Activated CD8-positive, alpha-beta memory T cell treated with anti-CD3 and anti-CD28 coated beads for 4 hours (primary cell): ENCODE data around the gene SIRPB2.
"Not testable (repeated sequence)": the region's sequence is repeated elsewhere in the genome, so short reads cannot be mapped to it uniquely, and the experiment has no call there.

ENCODE experiments used
- DNase-seq, 2 donors: peaks; one replicate each; pipeline ENCODE4 v3.0.0-alpha.2; 2020; ENCODE audit warnings: low read depth in 2 of 2

SIRPB2 gene

DNA sequence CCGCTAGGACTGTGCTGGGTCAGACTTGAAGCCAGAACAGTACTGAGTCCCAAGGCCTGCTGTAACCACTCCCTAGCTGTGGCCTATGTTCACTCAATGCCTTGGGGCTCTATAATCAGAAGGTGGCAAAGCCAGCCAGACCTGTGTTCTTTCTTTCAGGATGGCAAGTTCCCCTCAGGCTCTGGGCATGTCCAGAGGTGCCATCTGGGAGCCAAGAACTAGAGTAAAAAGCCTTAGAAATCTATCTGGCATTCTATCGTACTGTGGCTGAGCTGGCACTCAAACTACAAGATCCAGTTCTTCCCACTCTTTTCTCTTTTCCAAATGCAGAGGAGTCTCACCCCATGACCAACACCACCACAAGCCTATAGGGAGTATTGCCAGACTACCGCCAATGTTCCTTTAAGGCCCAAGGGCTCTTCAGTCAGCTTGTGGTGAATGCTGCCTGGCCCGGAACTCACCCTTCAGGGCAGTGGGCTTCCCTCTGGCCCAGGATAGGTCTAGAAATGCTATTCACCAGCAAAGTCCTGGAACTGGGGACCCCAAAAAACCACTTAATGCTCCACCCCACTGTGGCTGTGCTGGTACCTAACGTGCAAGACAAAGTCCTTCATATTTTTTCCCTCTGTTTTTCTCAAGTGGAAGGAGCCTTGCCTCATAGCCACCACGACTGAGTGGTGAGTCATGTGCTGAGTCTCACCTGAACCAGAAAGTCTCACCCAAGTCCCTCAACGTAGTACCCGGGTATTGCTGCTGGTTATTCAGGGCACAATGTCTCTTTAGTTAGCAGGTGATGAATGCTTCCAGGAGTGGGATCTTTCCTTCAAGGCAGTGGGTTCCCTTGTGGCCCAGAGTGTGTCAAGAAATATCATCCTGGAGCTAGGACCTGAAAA is 8.6 kb upstream of the SIRPB2 start:
- DNase-seq = no peak

DNA sequence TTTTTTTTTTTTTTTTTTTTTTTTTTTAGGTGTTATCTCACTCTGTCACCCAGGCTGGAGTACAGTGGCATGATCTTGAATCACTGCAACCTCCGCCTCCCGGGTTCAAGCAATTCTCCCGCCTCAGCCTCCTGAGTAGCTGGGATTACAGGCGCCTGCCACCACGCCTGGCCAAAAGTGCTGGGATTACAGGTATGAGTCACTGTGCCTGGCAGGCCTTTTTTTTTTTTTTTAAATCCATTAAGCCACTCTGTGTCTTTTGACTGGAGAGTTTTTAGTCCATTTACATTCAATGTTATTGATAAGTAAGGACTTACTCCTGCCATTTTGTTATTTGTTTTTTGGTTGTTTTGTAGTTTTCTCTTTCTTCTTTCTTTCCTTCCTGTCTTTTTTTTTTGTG is 6.2 kb upstream of the SIRPB2 start:
- DNase-seq = not testable (repeated sequence)

DNA sequence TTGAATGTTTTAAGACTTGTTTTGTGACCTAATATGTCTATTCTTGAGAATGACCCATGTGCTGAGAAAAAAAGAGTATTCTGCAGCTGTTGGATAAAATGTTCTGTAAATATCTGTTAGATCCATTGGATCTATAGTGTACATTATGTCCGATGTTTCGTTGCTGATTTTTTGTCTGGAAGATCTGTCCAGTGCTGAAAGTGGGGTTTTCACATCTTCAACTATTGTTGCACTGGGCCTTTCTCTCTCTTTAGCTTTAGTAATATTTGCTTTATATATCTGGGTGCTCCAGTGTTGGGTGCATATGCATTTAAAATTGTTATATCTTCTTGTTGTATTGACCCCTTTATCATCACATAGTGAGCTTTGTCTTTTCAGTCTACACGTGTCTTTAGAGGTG is 5.7 kb upstream of the SIRPB2 start:
- DNase-seq = no peak

DNA sequence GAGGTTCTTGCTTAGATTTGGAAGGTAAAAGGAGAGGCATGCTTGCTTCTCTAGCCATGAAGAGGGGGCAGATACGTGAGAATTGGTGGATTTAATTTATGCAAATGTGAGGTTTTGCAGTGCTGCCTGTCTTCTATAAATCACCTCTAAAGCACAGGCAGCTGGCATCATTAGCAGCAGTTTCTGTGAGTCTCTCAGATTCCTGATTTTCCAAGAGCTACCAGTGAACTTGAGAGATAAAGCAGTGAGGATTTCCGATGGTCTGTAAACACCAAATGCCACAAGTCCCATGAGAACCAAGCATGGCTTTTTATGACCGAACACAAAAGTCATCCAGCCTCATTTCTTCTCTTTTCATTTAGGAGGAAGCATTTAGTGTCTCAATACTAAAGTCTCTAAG is 3.2 kb upstream of the SIRPB2 start:
- no peak for DNase-seq

DNA sequence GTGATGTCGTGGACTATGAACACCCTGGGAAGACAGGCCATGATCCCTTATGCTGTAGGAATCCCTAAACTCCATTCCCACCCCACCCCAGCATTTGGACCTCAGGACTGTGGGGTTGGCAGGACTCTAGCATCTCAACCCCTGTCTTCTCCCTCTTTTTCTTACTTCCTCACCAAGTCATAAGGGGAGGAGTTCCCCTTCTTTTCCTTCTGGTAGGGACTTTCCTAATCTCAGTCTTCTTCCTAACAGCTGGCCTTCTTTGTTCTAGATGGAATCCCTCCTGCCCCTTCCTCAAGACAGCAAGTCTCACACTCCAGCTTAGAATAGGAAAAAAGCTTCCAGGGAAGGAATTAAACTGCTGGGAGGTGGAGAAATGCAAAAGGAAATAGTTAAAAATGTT is 2.3 kb upstream of the SIRPB2 start:
- DNase-seq = no peak

DNA sequence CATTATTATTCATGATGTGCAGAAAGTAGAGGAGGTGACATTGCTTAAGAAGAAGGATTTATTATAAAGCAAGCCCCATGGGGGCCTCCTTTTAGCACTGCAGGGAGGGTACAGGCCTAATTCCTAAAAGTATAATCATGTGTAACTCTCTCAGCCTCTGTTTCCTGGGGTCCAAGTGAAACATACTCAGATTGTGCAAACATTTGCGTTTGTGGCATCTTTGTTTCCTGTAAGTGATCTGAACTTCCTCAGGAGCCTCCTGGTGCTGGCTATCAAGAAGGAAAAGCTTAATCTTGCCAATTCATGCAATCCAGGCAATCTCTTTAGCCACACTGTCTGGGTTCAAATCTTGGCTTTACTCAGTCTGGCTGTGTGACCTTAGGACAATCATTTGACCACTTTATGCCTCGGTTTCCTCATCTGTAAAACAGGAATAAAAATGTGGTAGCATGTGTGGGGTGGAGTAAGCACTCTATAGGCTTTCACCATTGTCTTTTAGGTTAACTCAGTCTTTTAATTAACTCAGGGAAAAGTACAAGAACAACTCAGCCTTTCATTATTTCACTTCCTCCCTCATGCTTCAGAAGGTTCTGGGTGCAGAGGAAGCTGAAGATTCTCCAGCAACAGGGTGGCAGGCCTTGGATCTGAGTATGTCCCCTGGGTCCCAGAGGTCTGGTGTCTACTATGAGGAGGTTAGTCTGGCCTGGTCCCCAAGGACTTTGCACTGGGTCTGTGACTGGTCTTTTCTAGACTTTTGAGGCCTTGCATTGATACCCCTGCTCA is 831 bp upstream of the SIRPB2 start:
- DNase-seq = no peak

DNA sequence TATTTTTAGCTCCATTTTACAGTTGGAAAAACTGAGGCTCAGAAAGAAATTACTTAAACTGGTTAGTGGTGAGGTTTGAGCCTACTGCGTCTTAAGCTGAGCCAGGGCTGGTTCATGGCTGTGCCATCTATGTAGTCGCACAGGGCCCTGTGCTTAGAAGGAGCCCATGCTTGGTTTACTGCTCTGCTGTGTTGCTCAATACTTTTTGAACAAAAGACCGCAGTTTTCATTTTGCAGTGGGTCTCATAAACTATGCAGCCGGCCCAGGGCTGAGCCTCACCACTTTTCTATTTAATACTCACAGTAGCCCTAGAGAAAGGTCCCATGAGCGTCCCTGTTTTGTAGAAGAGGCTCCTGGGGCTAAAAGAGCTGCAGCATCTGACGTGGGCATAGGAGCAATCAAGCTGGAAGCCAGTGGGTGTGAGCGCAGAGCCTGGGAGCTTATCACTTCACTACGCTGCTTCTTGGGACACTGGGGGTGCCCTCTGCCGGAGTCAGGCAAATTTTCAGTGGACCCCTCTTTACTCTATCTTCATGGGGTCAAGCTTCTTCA is 501 bp downstream of the SIRPB2 start:
- no peak for DNase-seq

DNA sequence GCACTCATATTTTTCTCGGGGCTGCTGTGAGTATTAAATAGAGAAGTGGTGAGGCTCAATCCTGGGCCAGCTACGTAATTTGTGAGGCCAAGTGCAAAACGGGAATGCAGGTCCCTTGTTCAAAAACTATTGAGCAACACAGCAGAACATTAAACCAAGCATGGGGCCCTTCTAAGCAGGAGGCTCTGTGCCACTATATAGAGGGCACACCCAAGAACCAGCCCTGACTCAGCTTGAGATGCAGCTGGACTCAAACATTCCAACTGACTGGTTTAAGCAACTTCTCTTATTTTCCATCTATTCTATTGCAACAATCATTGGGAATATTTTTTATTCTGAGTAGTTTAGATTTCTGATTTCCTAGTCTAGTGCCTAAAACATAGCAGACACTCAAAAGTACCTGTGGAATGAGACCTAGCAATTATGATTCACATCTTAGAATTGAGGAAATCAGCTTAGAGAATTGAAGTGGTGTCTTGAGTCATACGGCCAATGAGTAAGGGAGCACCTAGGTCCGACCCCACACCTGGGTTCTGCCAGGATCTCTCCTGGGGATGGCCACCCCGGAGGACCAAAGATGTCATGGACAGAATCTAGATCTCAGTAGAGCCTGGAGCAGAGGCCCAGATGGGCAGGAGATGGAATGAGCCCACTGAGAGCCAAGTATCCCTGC is 1.3 kb downstream of the SIRPB2 start:
- no peak for DNase-seq

DNA sequence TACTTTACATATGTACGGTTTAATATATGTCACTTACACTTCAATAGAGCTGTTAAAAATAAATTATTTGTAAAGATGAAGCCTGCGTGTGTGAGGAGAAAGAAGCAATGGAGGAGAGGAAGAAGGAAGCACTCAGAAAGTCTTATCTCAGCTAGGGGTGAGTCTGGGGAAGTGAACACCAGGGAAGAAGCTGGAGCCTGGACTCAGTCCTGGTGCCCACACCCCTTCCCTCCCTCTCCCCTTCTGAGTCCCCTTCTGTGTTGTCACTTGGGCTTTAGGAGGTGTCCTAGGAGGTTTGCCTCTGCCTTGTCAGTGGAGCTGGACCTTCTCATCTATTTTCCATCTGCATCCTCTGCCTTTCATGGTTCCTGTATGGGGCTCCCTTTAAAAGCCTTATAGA is 1.9 kb downstream of the SIRPB2 start:
- no peak for DNase-seq

DNA sequence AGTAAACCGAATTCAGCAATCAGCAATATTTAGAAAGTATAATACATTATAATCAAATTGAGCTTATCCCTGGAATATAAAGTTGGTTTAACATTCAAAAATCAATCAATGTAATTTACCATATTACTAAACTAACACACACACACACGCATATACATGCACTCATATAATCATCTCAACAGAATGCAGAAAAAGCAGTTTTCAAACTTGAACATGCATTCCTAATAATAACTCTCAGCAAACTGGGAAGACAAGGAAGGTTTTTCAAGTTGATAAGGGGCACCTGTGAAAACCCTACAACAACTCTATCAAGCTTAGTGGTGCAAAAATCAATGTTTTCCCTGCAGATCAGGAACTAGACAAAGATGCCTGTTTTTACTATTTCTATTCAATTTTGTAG is 4.7 kb downstream of the SIRPB2 start:
- DNase-seq = no peak

DNA sequence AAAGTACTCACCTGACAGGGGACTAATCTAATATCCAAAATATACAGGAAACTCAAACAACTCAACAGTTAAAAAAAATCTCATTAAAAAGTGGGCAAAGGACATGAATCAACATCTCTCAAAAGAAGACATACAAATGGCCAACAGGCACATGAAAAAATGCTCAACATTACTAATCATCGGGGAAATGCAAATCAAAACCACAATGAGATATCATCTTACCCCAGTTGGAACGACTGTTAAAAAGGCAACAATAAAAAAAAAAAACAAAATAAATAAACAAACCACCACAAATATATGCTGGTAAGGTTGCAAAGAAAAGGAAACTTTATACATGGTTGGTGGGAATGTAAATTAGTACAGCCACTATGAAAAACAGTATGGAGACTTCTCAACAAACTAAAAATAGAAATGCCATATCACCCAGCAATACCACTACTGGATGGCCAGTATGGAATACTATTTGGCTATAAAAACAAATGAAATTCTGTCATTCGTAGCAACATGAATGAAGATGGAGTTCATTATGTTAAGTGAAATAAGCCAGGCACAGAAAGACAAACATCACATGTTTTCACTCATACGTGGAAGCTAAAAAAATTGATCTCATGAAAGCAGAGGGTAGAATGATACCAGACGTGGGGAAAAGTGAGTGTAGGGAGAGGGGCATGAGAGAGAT is 6.6 kb downstream of the SIRPB2 start:
- DNase-seq = no peak

DNA sequence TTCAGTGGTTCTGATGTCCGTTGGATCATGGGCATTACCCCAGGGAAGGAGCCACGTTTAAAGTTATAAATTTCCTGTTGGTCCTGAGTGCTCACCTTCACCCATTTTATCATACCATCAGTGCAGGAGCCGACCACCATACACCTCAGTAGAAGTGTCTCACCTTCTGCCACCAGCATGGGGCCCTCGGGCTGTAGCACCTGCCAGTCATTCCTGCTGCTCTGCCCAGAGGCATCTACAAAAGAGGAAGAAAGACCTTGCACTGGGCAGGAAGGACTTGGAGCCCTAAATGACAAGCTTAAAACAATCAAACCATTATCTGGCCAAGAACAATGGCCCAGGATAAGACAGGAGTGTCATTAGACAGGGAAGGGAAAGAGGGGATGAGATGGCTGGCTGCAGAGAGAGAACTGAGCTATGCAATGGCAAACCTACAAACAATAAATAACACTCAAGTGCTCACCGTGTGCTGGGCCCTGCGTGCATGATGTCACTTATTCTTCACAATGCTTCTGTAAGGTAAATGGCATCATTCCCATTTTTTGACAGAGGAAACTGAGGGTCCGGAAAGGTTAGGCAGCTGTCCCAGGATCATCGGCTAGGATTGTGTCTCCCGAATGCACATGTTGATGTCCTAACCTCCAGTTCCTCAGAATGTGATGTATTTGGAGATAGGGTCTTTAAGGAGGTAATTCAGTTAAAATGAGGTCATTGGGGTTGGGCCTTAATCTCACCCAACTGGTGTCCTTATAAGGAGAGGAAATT is 11.2 kb downstream of the SIRPB2 start:
- DNase-seq = no peak

DNA sequence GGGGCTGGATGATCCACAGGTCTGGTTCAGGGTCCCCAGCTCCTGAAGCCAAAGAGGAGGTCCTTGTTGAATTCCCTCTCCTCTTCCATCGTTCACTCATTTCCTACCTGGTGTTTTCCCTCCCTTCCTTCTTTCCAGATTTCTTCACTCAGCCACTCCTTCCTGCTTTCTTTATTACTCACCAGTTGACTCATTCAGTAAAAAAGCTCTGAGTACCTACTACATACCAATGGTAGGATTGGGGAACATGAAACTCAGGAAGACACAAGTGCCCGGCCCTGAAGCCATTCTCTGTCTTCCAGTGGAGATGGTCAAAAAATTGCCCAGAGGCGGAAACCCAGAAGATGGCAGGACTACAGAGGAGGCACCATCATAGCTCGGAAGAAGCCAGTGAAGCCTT is 12.7 kb downstream of the SIRPB2 start:
- no peak for DNase-seq

DNA sequence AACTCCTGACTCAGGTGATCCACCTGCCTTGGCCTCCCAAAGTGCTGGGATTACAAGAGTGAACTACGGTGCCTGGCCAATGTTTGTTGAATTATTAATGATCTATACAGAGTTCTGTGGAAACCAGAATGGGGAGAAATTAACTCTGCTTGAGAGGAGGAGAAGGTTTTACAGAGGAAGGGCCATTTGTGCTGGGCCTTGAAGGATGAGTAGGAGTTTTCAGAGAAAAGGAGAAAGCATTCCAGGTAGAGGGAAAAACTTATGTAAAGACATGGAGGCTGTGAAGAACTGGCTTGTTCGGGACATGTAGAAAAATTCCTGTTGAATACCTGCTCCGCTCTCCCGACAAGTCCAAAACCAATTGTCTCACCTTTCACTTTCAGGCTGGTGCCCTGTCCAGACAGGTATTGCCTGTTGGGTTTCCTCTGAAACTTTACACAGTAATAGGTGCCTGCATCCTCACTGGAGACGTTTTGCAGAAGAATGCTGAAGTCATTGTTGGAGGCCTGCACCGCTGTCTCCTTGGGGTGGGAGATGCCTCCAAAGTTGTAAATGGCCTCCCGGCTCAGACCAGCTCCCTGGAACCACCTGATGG is 13.2 kb downstream of the SIRPB2 start:
- no peak for DNase-seq

DNA sequence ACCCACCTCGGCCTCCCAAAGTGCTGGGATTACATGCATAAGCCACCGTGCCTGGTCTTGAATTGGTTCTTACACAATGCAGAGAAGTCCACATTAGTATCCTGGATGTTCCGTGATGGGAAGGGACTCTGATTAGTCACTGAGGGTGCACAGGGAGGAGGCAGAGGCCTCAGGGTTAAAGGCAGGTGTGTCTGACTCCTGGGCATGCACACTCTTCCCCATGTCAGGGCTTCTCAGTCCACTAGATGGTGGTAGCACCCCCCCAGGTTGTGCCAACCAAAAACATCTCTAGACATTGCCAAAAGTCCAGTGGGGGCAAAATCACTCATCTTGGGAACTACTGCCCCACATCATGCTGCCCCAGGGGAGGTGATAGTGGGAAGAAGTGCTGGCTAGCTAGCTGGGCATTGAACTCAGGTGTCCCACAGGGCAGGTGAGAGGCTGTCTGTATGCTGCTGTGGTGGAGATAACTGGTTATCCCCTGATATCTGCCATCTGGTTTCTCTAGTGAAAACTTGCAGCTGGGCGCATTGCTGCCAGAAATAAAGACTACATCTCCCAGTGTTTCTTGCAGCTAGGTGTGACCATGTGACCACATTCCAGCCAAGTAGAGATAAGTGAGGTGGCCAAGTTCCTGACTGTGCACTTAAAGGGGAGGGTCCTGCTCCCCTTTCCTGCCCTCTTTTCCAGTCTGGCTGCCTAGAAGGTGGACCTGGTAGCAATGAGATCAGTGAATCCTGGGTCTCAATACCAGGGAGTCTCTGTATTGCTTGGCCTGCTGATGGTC is 16.2 kb downstream of the SIRPB2 start:
- DNase-seq = no peak

DNA sequence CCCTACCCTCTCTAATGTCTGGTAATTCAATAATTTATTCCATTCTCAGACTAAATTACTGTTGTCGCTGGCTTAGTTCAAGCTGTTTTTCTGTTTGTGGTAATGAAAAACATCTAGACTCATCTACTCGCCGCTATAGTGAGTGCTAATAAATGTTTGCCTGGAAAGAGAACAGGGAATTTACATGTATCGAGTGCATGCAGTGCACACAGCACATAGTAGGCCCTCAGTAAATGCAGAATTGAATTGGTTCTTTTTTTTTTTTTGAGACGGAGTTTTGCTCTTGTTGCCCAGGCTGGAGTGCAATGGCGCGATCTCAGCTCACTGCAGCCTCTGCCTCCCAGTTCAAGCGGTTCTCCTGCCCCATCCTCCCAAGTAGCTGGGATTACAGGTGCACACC is 16.9 kb downstream of the SIRPB2 start:
- no peak for DNase-seq

DNA sequence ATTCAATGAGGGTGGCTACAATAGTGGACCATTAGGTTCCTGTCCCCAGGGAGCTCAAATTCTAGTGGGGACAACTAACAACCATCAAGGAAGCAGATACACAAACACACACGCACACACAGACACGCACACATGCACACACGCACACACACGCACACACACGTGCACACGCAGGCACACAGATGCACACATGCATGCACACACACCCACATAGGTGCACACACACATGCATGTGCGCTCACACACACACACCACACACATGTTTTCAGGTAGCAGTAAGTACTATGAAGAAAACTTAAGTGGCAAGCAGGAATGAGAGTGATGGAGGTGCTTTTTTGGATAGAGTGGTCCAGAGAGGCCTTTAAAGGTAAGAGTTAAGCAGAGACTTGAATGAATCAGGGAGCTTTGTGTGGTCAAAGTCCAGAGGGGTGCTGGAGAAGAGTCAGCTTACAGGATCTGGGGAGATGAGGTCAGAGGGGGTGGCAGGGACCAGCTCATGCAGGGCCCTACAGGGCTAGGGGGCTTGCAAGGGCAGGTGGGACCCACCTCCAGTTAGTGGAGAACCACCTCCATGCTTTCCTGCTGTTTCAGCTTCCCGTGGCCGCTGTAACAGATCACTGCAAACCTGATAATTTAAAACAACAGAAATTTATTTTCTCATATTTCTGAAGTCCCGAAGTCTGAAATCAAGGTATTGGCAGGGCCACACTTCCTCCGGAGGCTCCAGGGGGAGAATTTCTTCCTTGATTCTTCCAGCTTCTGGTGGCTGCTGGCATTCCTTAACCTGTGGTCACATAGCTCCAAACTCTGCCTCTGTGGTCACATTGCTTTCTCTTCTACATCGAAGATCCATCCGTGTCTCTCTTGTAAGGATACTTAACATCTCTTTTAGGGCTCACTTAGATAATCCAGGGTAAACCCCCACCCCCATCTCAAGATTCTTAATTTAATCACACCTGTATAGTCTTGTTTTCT is 17.7 kb downstream of the SIRPB2 start:
- no peak for DNase-seq

DNA sequence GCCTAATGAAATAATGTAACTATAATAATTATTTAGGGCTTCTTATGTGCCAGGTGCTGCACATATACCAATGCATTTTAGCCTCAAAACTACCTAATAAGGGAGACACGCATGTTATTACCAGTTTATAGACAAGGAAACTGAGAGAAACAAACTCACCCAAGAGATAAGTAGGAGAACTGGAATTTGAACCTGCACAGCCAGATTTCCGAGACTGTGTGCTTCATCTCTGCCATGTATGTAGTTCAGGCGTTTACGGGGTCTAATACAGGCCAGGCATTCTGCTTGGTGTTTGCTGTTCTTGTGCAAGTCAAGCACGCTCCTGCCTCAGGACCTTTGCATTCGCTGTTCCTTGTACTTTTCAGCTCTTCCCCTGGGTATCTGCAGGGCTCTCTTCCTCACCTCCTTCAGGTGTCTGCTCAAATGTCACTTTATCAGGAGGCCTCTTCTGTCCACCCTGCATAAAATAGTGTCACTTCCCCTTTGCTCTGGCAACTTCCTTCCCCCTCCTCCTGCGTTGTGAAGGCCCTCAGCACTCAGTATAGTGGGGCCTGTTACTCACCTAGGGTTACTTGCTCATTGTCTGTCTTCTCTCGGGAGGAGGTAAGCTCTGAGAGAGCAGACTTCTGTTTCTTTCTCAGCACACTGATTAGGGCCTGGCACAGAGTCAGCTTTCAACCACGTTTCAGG is 18.5 kb downstream of the SIRPB2 start:
- no peak for DNase-seq
